Measurements from ENCODE around the gene PHF21B. TPM values are rescaled to one million over a fixed set of nuclear protein-coding genes. Genes with fewer than 3 reads are reported as not detected.

PHF21B gene
- total RNA-seq, 1 experiment from 2014 or later: 4.5 TPM

DNA sequence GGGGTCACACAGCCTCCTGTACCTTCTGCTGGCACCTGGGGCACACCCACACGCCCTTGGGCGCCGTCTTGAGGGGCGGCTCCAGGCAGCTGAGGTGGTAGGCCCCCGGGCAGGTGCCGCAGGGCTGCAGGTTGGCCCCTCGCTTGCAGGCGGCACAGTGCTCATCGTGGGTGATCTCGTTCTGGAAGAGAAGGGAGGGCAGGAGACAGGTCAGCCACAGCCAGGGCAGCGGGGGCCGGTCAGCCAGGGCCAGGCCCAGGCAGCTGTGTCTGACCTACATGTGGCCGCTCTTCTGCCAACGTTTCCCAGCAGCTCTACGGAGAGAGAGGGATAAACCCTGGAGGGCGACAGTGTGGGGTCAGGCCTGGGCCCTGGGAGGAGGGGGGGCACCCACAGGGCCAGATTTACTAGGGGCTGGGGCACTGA lies 121.9 kb downstream of the PHF21B start:
- Histone ChIP-seq H3K27ac (ENCODE audit: low read length) (no peak overlapping the region), H3K36me3 (ENCODE audit: control insufficient read depth, insufficient read depth, low read length) (no peaks in the 10 kb centered on the region), H3K4me1 (ENCODE audit: control insufficient read depth, insufficient read depth, low read length) (no peaks in the 10 kb centered on the region), H3K9me3 (ENCODE audit: control insufficient read depth, insufficient read depth, low read depth, low read length) (no peaks in the 10 kb centered on the region), H3K27me3 (ENCODE audit: control insufficient read depth, insufficient read depth, low read length) (no peaks in the 10 kb centered on the region), H3K4me3 (ENCODE audit: low read depth in 2 of 2, low read length in 2 of 2) (no peak overlapping the region)
- in situ Hi-C loops (cut with HindIII; ENCODE audit: low pct_unique_long_range_greater_than_20kb, low sequenced_read_pairs) (no loop called here), intact Hi-C loops (cut with micrococcal nuclease; ENCODE audit: unreplicated experiment) (no loop called here)
- CTCF ChIA-PET: no interaction called here
- DNase-seq (ENCODE audit: low read depth, low spot score) (no peak), ATAC-seq (no peak)
- BruUV-seq (replicated peaks): no TSS peak
- TF ChIP-seq TCF7L2 (IDR thresholded peaks at IDR 0.05; ENCODE audit: low read depth, low read length): no peak
- TF ChIP-seq, protein P1, sequence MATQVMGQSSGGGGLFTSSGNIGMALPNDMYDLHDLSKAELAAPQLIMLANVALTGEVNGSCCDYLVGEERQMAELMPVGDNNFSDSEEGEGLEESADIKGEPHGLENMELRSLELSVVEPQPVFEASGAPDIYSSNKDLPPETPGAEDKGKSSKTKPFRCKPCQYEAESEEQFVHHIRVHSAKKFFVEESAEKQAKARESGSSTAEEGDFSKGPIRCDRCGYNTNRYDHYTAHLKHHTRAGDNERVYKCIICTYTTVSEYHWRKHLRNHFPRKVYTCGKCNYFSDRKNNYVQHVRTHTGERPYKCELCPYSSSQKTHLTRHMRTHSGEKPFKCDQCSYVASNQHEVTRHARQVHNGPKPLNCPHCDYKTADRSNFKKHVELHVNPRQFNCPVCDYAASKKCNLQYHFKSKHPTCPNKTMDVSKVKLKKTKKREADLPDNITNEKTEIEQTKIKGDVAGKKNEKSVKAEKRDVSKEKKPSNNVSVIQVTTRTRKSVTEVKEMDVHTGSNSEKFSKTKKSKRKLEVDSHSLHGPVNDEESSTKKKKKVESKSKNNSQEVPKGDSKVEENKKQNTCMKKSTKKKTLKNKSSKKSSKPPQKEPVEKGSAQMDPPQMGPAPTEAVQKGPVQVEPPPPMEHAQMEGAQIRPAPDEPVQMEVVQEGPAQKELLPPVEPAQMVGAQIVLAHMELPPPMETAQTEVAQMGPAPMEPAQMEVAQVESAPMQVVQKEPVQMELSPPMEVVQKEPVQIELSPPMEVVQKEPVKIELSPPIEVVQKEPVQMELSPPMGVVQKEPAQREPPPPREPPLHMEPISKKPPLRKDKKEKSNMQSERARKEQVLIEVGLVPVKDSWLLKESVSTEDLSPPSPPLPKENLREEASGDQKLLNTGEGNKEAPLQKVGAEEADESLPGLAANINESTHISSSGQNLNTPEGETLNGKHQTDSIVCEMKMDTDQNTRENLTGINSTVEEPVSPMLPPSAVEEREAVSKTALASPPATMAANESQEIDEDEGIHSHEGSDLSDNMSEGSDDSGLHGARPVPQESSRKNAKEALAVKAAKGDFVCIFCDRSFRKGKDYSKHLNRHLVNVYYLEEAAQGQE (IDR thresholded peaks at IDR 0.05; ENCODE audit: insufficient read depth in 1 of 2, low read depth in 2 of 2, low read length in 1 of 2): no peak
- no peak for TF ChIP-seq SIN3A (IDR thresholded peaks at IDR 0.05; ENCODE audit: borderline replicate concordance, insufficient read depth, low read depth, low read length)
- TF ChIP-seq, protein P2, sequence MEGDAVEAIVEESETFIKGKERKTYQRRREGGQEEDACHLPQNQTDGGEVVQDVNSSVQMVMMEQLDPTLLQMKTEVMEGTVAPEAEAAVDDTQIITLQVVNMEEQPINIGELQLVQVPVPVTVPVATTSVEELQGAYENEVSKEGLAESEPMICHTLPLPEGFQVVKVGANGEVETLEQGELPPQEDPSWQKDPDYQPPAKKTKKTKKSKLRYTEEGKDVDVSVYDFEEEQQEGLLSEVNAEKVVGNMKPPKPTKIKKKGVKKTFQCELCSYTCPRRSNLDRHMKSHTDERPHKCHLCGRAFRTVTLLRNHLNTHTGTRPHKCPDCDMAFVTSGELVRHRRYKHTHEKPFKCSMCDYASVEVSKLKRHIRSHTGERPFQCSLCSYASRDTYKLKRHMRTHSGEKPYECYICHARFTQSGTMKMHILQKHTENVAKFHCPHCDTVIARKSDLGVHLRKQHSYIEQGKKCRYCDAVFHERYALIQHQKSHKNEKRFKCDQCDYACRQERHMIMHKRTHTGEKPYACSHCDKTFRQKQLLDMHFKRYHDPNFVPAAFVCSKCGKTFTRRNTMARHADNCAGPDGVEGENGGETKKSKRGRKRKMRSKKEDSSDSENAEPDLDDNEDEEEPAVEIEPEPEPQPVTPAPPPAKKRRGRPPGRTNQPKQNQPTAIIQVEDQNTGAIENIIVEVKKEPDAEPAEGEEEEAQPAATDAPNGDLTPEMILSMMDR (IDR thresholded peaks at IDR 0.05): no peak
- no peak for TF ChIP-seq POLR2AphosphoS5 (IDR thresholded peaks at IDR 0.05; ENCODE audit: low read depth, low read length)
- POLR2A ChIA-PET: no interaction called here

DNA sequence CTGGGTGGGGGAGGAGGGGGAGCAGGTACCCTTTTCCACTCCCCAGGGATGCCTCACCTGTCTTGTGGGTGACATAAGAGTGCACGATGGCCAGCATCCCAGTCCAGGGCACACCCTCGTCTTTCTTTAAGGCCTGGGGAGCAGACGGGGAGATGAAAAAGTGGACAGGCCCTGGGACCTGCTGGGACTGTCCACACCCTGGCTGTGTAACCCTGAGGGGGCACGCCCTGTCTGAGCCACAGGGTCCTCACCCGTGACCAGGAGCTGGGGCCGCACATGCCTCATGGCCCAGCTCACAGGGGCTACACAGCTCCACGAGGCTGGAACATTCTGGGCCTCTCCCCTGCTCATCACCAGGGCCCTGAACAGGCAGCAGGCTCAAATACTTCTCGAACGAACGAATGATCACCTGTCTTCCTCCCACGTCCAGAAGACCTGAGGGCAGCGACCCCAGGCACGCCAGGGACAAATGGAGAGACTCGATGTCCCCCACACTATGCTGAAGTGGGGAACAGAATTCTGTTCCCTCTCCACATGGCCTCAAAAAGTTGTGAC lies 123.9 kb downstream of the PHF21B start:
- BruUV-seq (replicated peaks): no TSS peak
- no peak for ATAC-seq

More for the DNA sequence above, 123.9 kb downstream of the PHF21B start:
- Histone ChIP-seq H3K4me1 (ENCODE audit: control insufficient read depth, insufficient read depth, low read length) (no peaks in the 10 kb centered on the region), H3K27me3 (ENCODE audit: control insufficient read depth, insufficient read depth, low read length) (no peaks in the 10 kb centered on the region), H3K27ac (ENCODE audit: low read length) (no peak overlapping the region), H3K4me3 (ENCODE audit: low read depth in 2 of 2, low read length in 2 of 2) (no peak overlapping the region), H3K9me3 (ENCODE audit: control insufficient read depth, insufficient read depth, low read depth, low read length) (no peaks in the 10 kb centered on the region), H3K36me3 (ENCODE audit: control insufficient read depth, insufficient read depth, low read length) (no peaks in the 10 kb centered on the region)
- DNase-seq (ENCODE audit: low read depth, low spot score): no peak
- ChIA-PET CTCF (no interaction called here), POLR2A (no interaction called here)
- TF ChIP-seq POLR2AphosphoS5 (IDR thresholded peaks at IDR 0.05; ENCODE audit: low read depth, low read length) (no peak), TCF7L2 (IDR thresholded peaks at IDR 0.05; ENCODE audit: low read depth, low read length) (no peak), SIN3A (IDR thresholded peaks at IDR 0.05; ENCODE audit: borderline replicate concordance, insufficient read depth, low read depth, low read length) (no peak)
- TF ChIP-seq, protein P2 (IDR thresholded peaks at IDR 0.05): no peak
- TF ChIP-seq, protein P1 (IDR thresholded peaks at IDR 0.05; ENCODE audit: insufficient read depth in 1 of 2, low read depth in 2 of 2, low read length in 1 of 2): no peak
- in situ Hi-C loops (cut with HindIII; ENCODE audit: low pct_unique_long_range_greater_than_20kb, low sequenced_read_pairs): no loop called here
- intact Hi-C loops (cut with micrococcal nuclease; ENCODE audit: unreplicated experiment): no loop called here
